ENCODE measurements around the gene CRYBG2.
A peak's percentile ranks its signal among the peaks of the same experiment; 100 is the strongest.

Gene CRYBG2

GRCh38 chr1:26368486-26368885, 14.6 kb upstream of the CRYBG2 start:
- no peak for DNase-seq (ENCODE audit: low read depth)

- DNase-seq (ENCODE audit: low read depth): no peak
Measured at GRCh38 chr1:26368006-26368405, 14.1 kb upstream of the CRYBG2 start.

- no peak for DNase-seq (ENCODE audit: low read depth)
Measured at GRCh38 chr1:26367441-26367840, 13.5 kb upstream of the CRYBG2 start.

- DNase-seq (ENCODE audit: low read depth): no peak
Measured at GRCh38 chr1:26364956-26365355, 11.0 kb upstream of the CRYBG2 start.

- peak; percentile 87 for DNase-seq (ENCODE audit: low read depth)
Measured at GRCh38 chr1:26363549-26364448, 9.9 kb upstream of the CRYBG2 start.

GRCh38 chr1:26362331-26362730, 8.4 kb upstream of the CRYBG2 start:
- DNase-seq (ENCODE audit: low read depth): no peak

- DNase-seq (ENCODE audit: low read depth): no peak
Measured at GRCh38 chr1:26361605-26362122, 7.7 kb upstream of the CRYBG2 start.

GRCh38 chr1:26360807-26361604, 7.1 kb upstream of the CRYBG2 start:
- DNase-seq (ENCODE audit: low read depth): no peak

- no peak for DNase-seq (ENCODE audit: low read depth)
Measured at GRCh38 chr1:26359981-26360806, 6.3 kb upstream of the CRYBG2 start.

GRCh38 chr1:26358411-26359384, 4.8 kb upstream of the CRYBG2 start:
- DNase-seq (ENCODE audit: low read depth): no peak

GRCh38 chr1:26357121-26357602, 3.2 kb upstream of the CRYBG2 start:
- DNase-seq (ENCODE audit: low read depth): no peak

GRCh38 chr1:26356106-26356505, 2.2 kb upstream of the CRYBG2 start:
- DNase-seq (ENCODE audit: low read depth): no peak

GRCh38 chr1:26354972-26355371, 1.0 kb upstream of the CRYBG2 start:
- DNase-seq (ENCODE audit: low read depth): no peak

- DNase-seq (ENCODE audit: low read depth): no peak
Measured at GRCh38 chr1:26353210-26353859, 595 bp downstream of the CRYBG2 start.

- DNase-seq (ENCODE audit: low read depth): no peak
Measured at GRCh38 chr1:26352338-26352679, 1.6 kb downstream of the CRYBG2 start.

- DNase-seq (ENCODE audit: low read depth): no peak
Measured at GRCh38 chr1:26351590-26352337, 2.2 kb downstream of the CRYBG2 start.

GRCh38 chr1:26350701-26351589, 3.0 kb downstream of the CRYBG2 start:
- no peak for DNase-seq (ENCODE audit: low read depth)

GRCh38 chr1:26350343-26350700, 3.6 kb downstream of the CRYBG2 start:
- no peak for DNase-seq (ENCODE audit: low read depth)

GRCh38 chr1:26349877-26350244, 4.1 kb downstream of the CRYBG2 start:
- no peak for DNase-seq (ENCODE audit: low read depth)
